COLO829 (cell line): ENCODE data around the gene STN1.
A peak's percentile ranks its signal among the peaks of the same experiment; 100 is the strongest.

Source experiments
- DNase-seq: peaks from one replicate; pipeline ENCODE4 v3.0.0; 2012; ENCODE audit warnings: low spot score

STN1 gene

DNA sequence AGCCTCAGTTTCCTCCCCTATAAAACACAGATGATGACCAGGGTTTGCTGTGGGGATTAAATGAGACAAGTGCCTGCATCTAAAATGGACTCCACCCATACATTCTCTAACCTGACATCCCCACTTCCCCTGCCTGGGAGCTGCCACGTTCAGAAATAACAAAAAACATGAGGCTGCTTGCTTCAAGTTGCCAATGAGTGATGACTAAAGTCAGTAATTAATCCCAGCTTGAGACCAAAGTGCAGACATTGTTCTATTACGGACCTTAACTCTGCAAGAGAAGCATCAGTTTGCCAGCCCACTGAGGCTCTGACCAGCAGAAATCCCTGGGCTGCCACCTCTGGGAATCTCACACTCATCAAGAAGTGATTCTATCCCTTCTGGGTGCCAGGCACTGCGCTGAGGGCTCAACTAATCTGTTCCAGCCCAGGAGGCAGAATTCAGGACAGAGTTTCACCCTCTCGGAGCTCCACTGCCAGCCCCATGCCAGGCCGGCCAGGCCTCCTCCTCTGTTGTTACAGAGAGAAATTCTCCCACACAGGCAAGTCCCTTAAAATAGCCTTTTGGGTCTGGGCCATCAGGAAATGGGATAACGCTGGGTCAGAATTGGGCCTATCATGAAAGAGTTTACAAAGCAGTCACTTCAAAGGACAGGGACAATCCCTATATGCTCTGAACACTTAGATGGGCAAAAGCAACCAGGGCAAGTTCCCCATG lies 74.0 kb downstream of the STN1 start:
- no peak for DNase-seq

DNA sequence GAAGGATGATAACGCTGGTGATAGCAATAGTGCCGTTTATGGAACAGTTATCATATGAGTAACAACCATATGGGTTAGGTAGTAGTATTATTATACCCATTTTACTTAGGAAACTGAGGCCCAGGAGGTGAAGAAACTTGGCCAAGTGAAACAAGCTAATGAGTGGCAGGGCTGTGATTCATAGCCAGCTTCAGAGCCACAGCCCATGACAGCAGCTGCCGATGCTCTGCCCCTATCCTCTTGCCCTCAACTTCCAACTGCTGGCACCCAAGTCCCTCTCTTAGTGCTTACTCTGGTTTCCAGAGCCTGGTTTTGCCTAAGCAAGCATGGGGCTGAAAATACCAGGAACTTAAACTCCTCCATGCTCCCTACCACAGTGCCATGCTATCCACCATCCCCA lies 74.9 kb downstream of the STN1 start:
- DNase-seq, result no peak

- no peak for DNase-seq
Observed at GRCh38 chr10:103842605-103843004, 75.4 kb downstream of the STN1 start.

DNA sequence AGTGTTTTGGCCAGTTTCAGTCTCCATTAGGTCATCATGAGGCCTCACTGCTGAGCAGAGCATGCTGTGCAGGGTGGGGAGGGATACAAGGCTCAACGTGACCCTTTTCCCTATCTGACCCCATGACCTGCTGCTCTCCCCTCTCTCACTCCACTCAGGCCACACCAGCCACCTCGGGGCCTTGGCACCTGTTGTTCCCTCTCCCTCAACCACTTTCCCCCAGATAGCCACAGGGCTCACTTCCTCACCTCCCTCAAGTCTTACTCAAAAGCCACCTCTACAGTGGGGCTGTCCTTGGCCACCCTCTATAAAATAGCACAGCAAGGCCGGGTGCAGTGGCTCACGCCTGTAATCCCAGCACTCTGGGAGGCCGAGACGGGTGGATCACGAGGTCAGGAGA lies 76.5 kb downstream of the STN1 start:
- no peak for DNase-seq

- no peak for DNase-seq
Observed at GRCh38 chr10:103840740-103841070, 77.3 kb downstream of the STN1 start.

GRCh38 chr10:103839872-103840739 lies 77.9 kb downstream of the STN1 start:
- DNase-seq, result no peak

DNA sequence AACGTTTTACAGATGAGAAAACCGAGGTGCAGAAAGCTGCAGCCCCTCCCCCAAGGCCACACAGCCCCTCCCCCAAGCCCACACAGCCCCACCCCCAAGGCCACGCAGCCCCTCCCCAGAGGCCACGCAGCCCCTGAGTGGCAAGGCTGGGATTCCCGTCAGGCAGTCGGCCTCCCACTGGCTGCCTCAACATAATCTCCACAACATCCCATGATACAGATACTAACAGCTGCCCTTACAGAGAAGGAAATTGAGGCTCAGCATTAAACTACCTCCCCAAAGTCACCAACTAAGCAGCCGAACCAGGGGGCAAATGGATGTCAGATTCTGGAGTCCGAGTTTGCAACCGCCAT lies 78.5 kb downstream of the STN1 start:
- DNase-seq, result no peak

DNA sequence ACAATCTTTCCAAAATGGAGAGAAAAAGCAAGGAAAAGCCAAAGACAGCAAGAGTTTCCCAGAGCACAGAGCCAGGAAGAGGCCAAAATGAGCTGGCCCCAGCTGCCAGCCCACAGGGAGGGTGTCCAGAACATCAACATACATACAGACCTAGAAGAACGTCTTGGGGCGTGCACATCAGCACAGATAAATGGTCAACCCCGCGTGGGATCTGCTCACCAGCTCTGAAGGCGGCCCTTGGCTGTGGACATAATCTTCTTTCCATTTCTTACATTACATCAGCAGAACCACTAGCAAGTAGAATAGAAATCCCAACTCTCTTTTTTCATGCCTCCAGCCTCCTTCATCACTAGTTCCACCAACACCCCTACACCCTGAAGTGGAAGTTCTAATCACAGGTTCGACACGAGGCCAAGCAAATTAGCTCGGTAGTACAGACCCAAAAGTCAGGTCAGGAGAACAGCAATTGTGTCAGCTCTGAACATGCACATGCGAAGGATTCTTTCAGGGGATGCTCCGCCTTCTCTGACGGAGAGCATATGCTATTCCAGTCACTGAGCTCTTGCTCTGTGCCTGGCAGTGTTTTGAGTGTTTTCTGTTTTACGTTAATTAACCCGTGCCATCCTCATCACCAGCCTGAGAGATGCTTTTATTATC lies 79.0 kb downstream of the STN1 start:
- no peak for DNase-seq

GRCh38 chr10:103838070-103838395 lies 80.0 kb downstream of the STN1 start:
- no peak for DNase-seq

- DNase-seq, result no peak
Observed at GRCh38 chr10:103837370-103838069, 80.5 kb downstream of the STN1 start.

DNA sequence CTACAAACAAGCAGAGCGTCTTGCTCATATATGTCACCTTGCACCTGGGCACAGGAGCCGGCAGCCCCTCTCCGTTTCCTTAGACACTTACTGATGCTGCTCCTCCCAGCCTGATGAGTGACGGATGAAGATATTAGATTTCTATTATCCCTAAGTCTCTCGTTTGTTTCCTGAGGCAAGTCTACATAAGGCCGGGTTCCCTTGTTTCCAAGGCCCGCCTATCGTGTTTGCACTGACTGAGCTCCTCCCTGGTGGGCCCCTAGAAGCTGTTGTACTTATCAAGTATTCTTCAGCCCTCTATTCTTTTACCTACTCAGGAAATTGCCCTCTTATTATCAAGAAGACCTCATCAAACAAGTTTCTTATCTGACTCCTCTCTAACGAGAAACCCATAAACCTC lies 81.1 kb downstream of the STN1 start:
- DNase-seq, result no peak

- no peak for DNase-seq
Observed at GRCh38 chr10:103836273-103836672, 81.7 kb downstream of the STN1 start.

DNA sequence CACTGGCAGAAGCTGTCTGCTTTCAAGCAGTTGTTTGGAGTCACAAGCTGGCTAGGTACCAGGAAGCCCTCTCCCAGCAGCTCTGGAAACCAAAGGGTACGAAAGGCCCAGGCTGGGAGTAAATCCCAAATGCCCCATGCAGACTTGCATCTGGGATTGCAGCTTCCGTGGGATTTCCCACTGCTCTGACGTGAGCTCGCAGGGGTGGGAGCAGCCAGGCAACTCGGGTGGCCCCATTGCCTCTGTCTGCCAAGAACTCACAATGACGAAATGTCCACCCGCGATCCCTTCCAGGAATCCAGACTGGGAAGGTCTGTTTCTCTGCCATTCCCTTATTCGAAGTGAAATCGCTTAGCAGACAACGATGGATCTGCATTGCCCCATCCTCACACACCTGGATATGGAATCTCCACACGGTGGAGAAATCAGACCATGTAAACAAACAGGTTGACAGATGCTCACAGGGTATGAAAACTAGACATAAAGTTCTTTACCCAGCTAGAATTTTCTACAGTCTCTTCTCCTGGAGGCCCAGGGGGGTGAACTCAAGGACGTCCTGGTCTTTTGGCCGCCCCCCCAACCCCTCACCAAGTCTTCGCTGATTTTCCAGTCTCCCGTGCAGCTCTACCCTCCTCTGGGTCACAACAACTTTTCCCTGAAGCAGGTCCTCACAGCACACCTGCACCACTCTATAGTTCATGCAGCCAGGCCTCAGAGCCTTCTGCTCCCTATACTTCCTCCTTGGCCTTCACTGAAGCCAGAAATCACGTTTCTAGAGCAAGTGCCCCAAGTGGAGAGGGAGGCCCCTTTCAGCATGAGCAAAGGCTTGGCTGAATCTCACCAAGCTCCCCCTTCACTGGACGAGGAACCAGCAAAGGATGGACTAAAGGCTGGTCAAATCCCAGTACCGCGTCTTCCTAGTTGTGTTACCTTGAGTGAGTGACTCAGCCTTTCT lies 82.6 kb downstream of the STN1 start:
- DNase-seq, result no peak

GRCh38 chr10:103834436-103835095 lies 83.4 kb downstream of the STN1 start:
- DNase-seq, result no peak

DNA sequence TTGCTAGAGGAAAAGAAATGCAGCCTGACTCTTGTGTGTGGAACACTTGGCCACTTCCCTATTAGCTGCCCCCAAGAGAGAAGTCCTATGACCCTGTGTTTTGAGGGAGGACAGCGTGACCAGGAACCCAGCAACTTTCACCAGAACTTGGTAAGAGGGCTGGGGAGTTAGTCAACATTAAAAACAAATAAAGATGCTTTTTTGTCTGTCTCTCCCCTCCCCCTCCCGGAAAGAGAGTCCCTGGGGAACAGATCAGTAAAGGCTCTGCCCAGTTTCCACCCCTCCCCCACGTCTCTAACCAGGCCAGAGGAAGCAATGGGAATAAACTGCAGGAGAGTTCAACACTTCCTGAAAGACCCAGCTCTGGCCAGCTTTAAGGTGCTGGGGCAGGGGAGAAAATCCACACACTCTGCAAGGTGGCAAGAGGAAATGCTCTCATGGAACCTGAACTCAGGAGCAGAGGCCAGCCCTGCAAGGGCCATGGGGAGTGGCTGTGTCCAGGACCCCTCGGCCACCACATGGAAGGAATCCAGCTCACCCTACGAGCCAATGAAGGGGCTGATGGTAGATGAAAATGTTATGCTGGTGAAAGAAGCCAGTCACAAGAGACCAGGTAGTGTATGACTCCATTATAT lies 84.1 kb downstream of the STN1 start:
- DNase-seq, result peak; percentile 79

GRCh38 chr10:103832806-103833205 lies 85.2 kb downstream of the STN1 start:
- no peak for DNase-seq
